ENCODE data around the gene RHBDL2. TPM values are rescaled to one million over a fixed set of nuclear protein-coding genes. Genes with fewer than 3 reads are reported as not detected.
A peak's percentile ranks its signal among the peaks of the same experiment; 100 is the strongest.
"Not testable (repeated sequence)": the region's sequence is repeated elsewhere in the genome, so short reads cannot be mapped to it uniquely, and the experiment has no call there.

RHBDL2 gene
- total RNA-seq, 3 donors from 2014 or later (not counting 1 experiment from before 2014, with no cell fraction given): not detected

DNA sequence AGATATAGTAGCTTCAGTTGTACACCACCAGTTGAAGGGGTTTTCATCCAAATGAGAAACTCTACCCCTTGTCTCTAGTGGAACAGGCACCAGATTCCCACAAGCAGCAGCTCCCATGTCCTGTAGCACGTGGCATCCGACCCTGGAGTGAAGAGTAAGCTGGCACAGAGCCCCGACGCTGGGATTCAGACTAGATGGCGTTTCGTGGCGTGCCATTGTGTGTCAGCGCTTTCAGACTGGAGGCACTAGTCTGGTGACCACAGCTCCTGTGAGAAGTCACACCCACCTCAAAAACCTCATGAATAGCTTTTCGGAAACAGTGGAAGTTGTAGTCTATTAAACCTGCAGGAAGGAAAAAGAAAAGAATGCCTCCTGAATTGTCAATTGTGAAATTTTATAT lies 102.3 kb downstream of the RHBDL2 start:
- H3K4me3 ChIP-seq (ENCODE audit: low read length): no peak overlapping the region
- WGBS (ENCODE audit: insufficient coverage): 73% methylated on average over 9 of the region's 9 CpGs
- no peak overlapping the region for H3K27ac ChIP-seq (ENCODE audit: low read length)
- no peaks in the 10 kb centered on the region for H3K9me3 Mint-ChIP-seq
- TF ChIP-seq, protein P1, sequence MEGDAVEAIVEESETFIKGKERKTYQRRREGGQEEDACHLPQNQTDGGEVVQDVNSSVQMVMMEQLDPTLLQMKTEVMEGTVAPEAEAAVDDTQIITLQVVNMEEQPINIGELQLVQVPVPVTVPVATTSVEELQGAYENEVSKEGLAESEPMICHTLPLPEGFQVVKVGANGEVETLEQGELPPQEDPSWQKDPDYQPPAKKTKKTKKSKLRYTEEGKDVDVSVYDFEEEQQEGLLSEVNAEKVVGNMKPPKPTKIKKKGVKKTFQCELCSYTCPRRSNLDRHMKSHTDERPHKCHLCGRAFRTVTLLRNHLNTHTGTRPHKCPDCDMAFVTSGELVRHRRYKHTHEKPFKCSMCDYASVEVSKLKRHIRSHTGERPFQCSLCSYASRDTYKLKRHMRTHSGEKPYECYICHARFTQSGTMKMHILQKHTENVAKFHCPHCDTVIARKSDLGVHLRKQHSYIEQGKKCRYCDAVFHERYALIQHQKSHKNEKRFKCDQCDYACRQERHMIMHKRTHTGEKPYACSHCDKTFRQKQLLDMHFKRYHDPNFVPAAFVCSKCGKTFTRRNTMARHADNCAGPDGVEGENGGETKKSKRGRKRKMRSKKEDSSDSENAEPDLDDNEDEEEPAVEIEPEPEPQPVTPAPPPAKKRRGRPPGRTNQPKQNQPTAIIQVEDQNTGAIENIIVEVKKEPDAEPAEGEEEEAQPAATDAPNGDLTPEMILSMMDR (IDR thresholded peaks at IDR 0.05): no peak
- no peaks in the 10 kb centered on the region for H3K27me3 ChIP-seq (ENCODE audit: control insufficient read depth, insufficient read depth, low read length)
- intact Hi-C loops (cut with micrococcal nuclease): loop anchor here (5.0 kb wide), 1 partner anchor 947 kb away; no protein-coding TSS in a partner anchor
- H3K27me3 Mint-ChIP-seq (ENCODE audit: low read depth in 2 of 2): no peaks in the 10 kb centered on the region
- H3K4me1 ChIP-seq (ENCODE audit: control insufficient read depth, insufficient read depth, low read length): no peaks in the 10 kb centered on the region
- peaks cover 35% of the 10 kb centered on the region for H3K36me3 ChIP-seq (ENCODE audit: control insufficient read depth, insufficient read depth, low read length)
- peak overlapping the region in 1 of 2 donors; percentile 51 for H3K27ac Mint-ChIP-seq
- peak overlapping the region; percentile 32 for H3K4me3 Mint-ChIP-seq
- H3K9me3 ChIP-seq (ENCODE audit: control insufficient read depth, insufficient read depth, low read length): no peaks in the 10 kb centered on the region
- DNase-seq (no peak), ATAC-seq (peak in 1 of 3 donors; percentile 38)
- H3K36me3 Mint-ChIP-seq: peaks cover 15% of the 10 kb centered on the region
- peaks cover 10 to 29% of the 10 kb centered on the region in 2 donors for H3K4me1 Mint-ChIP-seq

DNA sequence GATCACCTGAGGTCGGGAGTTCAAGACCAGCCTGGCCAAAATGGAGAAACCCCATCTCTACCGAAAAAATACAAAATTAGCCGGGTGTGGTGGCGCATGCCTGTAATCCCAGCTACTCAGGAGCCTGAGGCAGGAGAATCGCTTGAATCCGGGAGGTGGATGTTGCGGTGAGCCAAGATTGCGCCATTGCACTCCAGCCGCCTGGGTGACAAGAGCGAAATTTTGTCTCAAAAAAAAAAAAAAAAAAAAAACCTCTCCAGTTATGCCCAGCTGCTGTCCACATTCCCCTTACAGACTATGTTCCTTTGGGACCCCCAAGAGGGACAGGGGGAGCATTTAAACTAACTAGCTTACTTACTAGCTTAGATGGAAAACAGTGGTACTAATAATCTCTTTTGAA lies 105.3 kb downstream of the RHBDL2 start:
- H3K4me3 Mint-ChIP-seq; H3K27me3 ChIP-seq (ENCODE audit: control insufficient read depth, insufficient read depth, low read length); H3K27ac Mint-ChIP-seq; H3K27me3 Mint-ChIP-seq (ENCODE audit: low read depth in 2 of 2); ATAC-seq; H3K36me3 Mint-ChIP-seq; DNase-seq; H3K4me1 ChIP-seq (ENCODE audit: control insufficient read depth, insufficient read depth, low read length); H3K4me3 ChIP-seq (ENCODE audit: low read length); H3K9me3 Mint-ChIP-seq; H3K27ac ChIP-seq (ENCODE audit: low read length); H3K9me3 ChIP-seq (ENCODE audit: control insufficient read depth, insufficient read depth, low read length): not testable (repeated sequence)
- intact Hi-C loops (cut with micrococcal nuclease): loop anchor here (5.0 kb wide), 1 partner anchor 944 kb away; no protein-coding TSS in a partner anchor
- 96% methylated on average over 10 of the region's 10 CpGs for WGBS (ENCODE audit: insufficient coverage)
- peaks cover 23% of the 10 kb centered on the region for H3K36me3 ChIP-seq (ENCODE audit: control insufficient read depth, insufficient read depth, low read length)
- peaks cover 5 to 17% of the 10 kb centered on the region in 2 donors for H3K4me1 Mint-ChIP-seq

Other genes starting within 250 kb of the RHBDL2 start
- 10 to 100 TPM; 15.9 to 24.9 (median 22.0) TPM for gene RRAGC, start 82.1 kb downstream of the RHBDL2 start, total RNA-seq
- gene MYCBP, start 68.5 kb downstream of the RHBDL2 start, total RNA-seq: 10 to 100 TPM in 1 of 3 donors, 1 to 10 TPM in 2; 5.7 to 11.4 (median 8.9) TPM
- not detected for gene GJA9, start 60.2 kb downstream of the RHBDL2 start, total RNA-seq
- 10 to 100 TPM; 70.4 to 80.7 (median 73.2) TPM for gene AKIRIN1, start 49.4 kb upstream of the RHBDL2 start, total RNA-seq
- 10 to 100 TPM; 63.6 to 72.9 (median 71.1) TPM for gene NDUFS5, start 84.5 kb upstream of the RHBDL2 start, total RNA-seq